Cardiac fibroblast (primary cell): ENCODE data around the gene ZFAND3.

Experiments used
- DNase-seq, 2 donors: peaks; one replicate each; pipeline versions ENCODE4 v3.0.0 to v3.0.0-alpha.2; 2010; ENCODE audit warnings: low read depth in 2 of 2
- H3K4me3 ChIP-seq, 2 donors: replicated peaks in 1 of 2; 1 replicate in 1 of 2; 2 replicates in 1 of 2; pipeline ENCODE4 v1.5.1; 2011; ENCODE audit warnings: low read depth in 2 of 2, low read length in 2 of 2, mild to moderate bottlenecking in 2 of 2, moderate library complexity in 1 of 2
- CTCF ChIP-seq: IDR thresholded peaks from one replicate; pipeline ENCODE4 v1.5.1; 2011; ENCODE audit warnings: low read depth, mild to moderate bottlenecking, low read length, inconsistent platforms

The ZFAND3 gene

GRCh38 chr6:37838219-37838921 is 18.8 kb downstream of the ZFAND3 start:
- H3K4me3 ChIP-seq, result no peak overlapping the region
- peak; percentile 49 to 61 for DNase-seq
- TF ChIP-seq CTCF, result no peak

GRCh38 chr6:37840143-37840939 is 20.8 kb downstream of the ZFAND3 start:
- DNase-seq, result no peak
- no peak for TF ChIP-seq CTCF
- H3K4me3 ChIP-seq, result no peak overlapping the region

- no peak for TF ChIP-seq CTCF
Observed at GRCh38 chr6:37840940-37841300, 21.4 kb downstream of the ZFAND3 start.

GRCh38 chr6:37845026-37845911 is 25.7 kb downstream of the ZFAND3 start:
- no peak for TF ChIP-seq CTCF
- no peak overlapping the region for H3K4me3 ChIP-seq
- DNase-seq, result peak in 1 of 2 donors; percentile 28

More at GRCh38 chr6:37840940-37841300, 21.4 kb downstream of the ZFAND3 start:
- no peak overlapping the region for H3K4me3 ChIP-seq
- no peak for DNase-seq

GRCh38 chr6:37845930-37846329 is 26.4 kb downstream of the ZFAND3 start:
- peak in 1 of 2 donors; percentile 29 for DNase-seq
- TF ChIP-seq CTCF, result no peak
- no peak overlapping the region for H3K4me3 ChIP-seq

- no peak for DNase-seq
- no peak overlapping the region for H3K4me3 ChIP-seq
- no peak for TF ChIP-seq CTCF
Observed at GRCh38 chr6:37847704-37848103, 28.2 kb downstream of the ZFAND3 start.
